ENCODE measurements around the gene CERS3. TPM values are rescaled to one million over a fixed set of nuclear protein-coding genes. Genes with fewer than 3 reads are reported as not detected.

Gene CERS3
- polyA plus RNA-seq, 1 donor (not counting 4 experiments of a cell fraction or from before 2014, with no cell fraction given) = 23.5 TPM

- dilution Hi-C loops (cut with MboI; ENCODE audit: extremely low pct_ligation_motif_present, low sequenced_read_pairs) = no loop called here
- Histone ChIP-seq H3K4me1 (ENCODE audit: control insufficient read depth, extremely low read depth, insufficient read depth, low read length) (no peaks in the 10 kb centered on the region), H3K79me2 (ENCODE audit: control insufficient read depth, insufficient read depth, low read length) (no peaks in the 10 kb centered on the region), H3K27ac (ENCODE audit: control insufficient read depth, insufficient read depth, low read length) (no peak overlapping the region), H3K4me3 (ENCODE audit: control insufficient read depth in 2 of 3, extremely low read depth in 1 of 3, insufficient read depth in 2 of 3, low read depth in 1 of 3, low read length in 3 of 3) (no peak overlapping the region), H2AFZ (ENCODE audit: control insufficient read depth, low read length) (no peak overlapping the region), H4K20me1 (ENCODE audit: control insufficient read depth, extremely low read depth, insufficient read depth, low read length) (no peaks in the 10 kb centered on the region), H3K27me3 (ENCODE audit: control insufficient read depth, extremely low read depth, insufficient read depth, low read length) (no peaks in the 10 kb centered on the region), H3K9me3 (ENCODE audit: control insufficient read depth, low read depth, low read length) (no peaks in the 10 kb centered on the region), H3K4me2 (ENCODE audit: control insufficient read depth, extremely low read depth, insufficient read depth, low read depth, low read length) (no peak overlapping the region), H3K9me1 (ENCODE audit: control insufficient read depth, extremely low read depth, insufficient read depth, low read length) (peaks cover 3% of the 10 kb centered on the region), H3K9ac (ENCODE audit: control insufficient read depth, extremely low read depth, insufficient read depth, low read length) (no peak overlapping the region), H3K36me3 (ENCODE audit: control insufficient read depth in 2 of 2, extremely low read depth in 1 of 2, insufficient read depth in 2 of 2, low read length in 2 of 2) (peaks cover 10 to 12% of the 10 kb centered on the region in 2 experiments)
- no peak for TF ChIP-seq EZH2 (IDR thresholded peaks at IDR 0.05; ENCODE audit: low read length)
- no peak for TF ChIP-seq CTCF (optimal IDR thresholded peaks at IDR 0.05 in 1 of 3, IDR thresholded peaks at IDR 0.05 in 1 of 3, conservative IDR thresholded peaks at IDR 0.05 in 1 of 3; ENCODE audit: extremely low read depth in 1 of 3, insufficient read depth in 2 of 3, low read length in 3 of 3)
- FAIRE-seq (no peak), DNase-seq (ENCODE audit: low read depth, low spot score) (no peak)
Measured at GRCh38 chr15:100516643-100517512, 11.9 kb downstream of the CERS3 start.

GRCh38 chr15:100515758-100516157 is 13.0 kb downstream of the CERS3 start:
- no peak overlapping the region for H3K9ac ChIP-seq (ENCODE audit: control insufficient read depth, extremely low read depth, insufficient read depth, low read length)
- H3K4me1 ChIP-seq (ENCODE audit: control insufficient read depth, extremely low read depth, insufficient read depth, low read length) = no peaks in the 10 kb centered on the region
- no peaks in the 10 kb centered on the region for H3K79me2 ChIP-seq (ENCODE audit: control insufficient read depth, insufficient read depth, low read length)
- H4K20me1 ChIP-seq (ENCODE audit: control insufficient read depth, extremely low read depth, insufficient read depth, low read length) = no peaks in the 10 kb centered on the region
- no peak overlapping the region for H3K27ac ChIP-seq (ENCODE audit: control insufficient read depth, insufficient read depth, low read length)
- dilution Hi-C loops (cut with MboI; ENCODE audit: extremely low pct_ligation_motif_present, low sequenced_read_pairs) = no loop called here
- no peaks in the 10 kb centered on the region for H3K27me3 ChIP-seq (ENCODE audit: control insufficient read depth, extremely low read depth, insufficient read depth, low read length)
- H3K4me2 ChIP-seq (ENCODE audit: control insufficient read depth, extremely low read depth, insufficient read depth, low read depth, low read length) = no peak overlapping the region
- H3K9me3 ChIP-seq (ENCODE audit: control insufficient read depth, low read depth, low read length) = no peaks in the 10 kb centered on the region
- H3K4me3 ChIP-seq (ENCODE audit: control insufficient read depth in 2 of 3, extremely low read depth in 1 of 3, insufficient read depth in 2 of 3, low read depth in 1 of 3, low read length in 3 of 3) = no peak overlapping the region
- TF ChIP-seq CTCF (optimal IDR thresholded peaks at IDR 0.05 in 1 of 3, IDR thresholded peaks at IDR 0.05 in 1 of 3, conservative IDR thresholded peaks at IDR 0.05 in 1 of 3; ENCODE audit: extremely low read depth in 1 of 3, insufficient read depth in 2 of 3, low read length in 3 of 3) (no peak), EZH2 (IDR thresholded peaks at IDR 0.05; ENCODE audit: low read length) (no peak)
- DNase-seq (ENCODE audit: low read depth, low spot score) = no peak
- H3K9me1 ChIP-seq (ENCODE audit: control insufficient read depth, extremely low read depth, insufficient read depth, low read length) = peaks cover 3% of the 10 kb centered on the region
- H2AFZ ChIP-seq (ENCODE audit: control insufficient read depth, low read length) = no peak overlapping the region
- FAIRE-seq = no peak
- peaks cover 10% of the 10 kb centered on the region in 2 experiments for H3K36me3 ChIP-seq (ENCODE audit: control insufficient read depth in 2 of 2, extremely low read depth in 1 of 2, insufficient read depth in 2 of 2, low read length in 2 of 2)
